K562 (cell line): ENCODE measurements around the gene PLSCR5. TPM values are rescaled to one million over a fixed set of nuclear protein-coding genes. Genes with fewer than 3 reads are reported as not detected.

Experiments
- ATAC-seq: fragments of 200-7000 bp; cut with Tn5 transposase; 3 replicates; pipeline ENCODE4 v1.9.1; 2020; ENCODE audit warnings: moderate library complexity
- BruUV-seq: library from RNA; stranded (reverse); fragments of 400-500 nt; replicated peaks from 2 replicates; lab custom pipeline; 2021; lab: Mats Ljungman, UMichigan
- CTCF ChIA-PET: fragments of 300-600 bp; formaldehyde crosslinking; extraction: SDS; loops from one replicate; lab custom pipeline; 2021; ENCODE audit warnings: low intra/inter-chr PET ratio; lab: Yijun Ruan, JAX
- POLR2A ChIA-PET: fragments of 300-600, 350-650 bp; sonication (Branson Sonifier 250); formaldehyde crosslinking; extraction: SDS; loops from one replicate; lab custom pipeline; 2021; ENCODE audit warnings: antibody characterized with exemption, inconsistent platforms; lab: Yijun Ruan, JAX
- DNase-seq, 4 experiments: peaks; one replicate each; pipeline versions ENCODE4 v3.0.0 to v3.0.0-alpha.2; 2011 to 2018; ENCODE audit warnings: low spot score in 3 of 4, mixed read lengths in 3 of 4; ENCODE audit errors: extremely low read depth in 1 of 4
- FAIRE-seq: peaks from 2 replicates; lab custom pipeline; 2011; peaks lifted over from hg19 to GRCh38; lab: Jason Lieb, UNC
- H2AFZ ChIP-seq: 2 replicates; pipeline ENCODE4 v1.6.0; 2011; ENCODE audit warnings: low read depth, low read length, control low read depth, inconsistent platforms
- H3K27ac ChIP-seq: fragments of 200-600 bp; 3 replicates; pipeline ENCODE4 v1.8.0; 2011; ENCODE audit warnings: low read depth, mild to moderate bottlenecking, control low read depth, inconsistent platforms, low read length, moderate library complexity, mixed read lengths; ENCODE audit errors: extremely low read depth
- H3K27me3 ChIP-seq, 2 experiments: fragments of 300-600 bp in 1 of 2; 2 replicates in 1 of 2; 3 replicates in 1 of 2; pipeline versions ENCODE4 v1.6.0 to v1.8.0; 2011; ENCODE audit warnings: inconsistent platforms in 2 of 2, low read length in 2 of 2, mild to moderate bottlenecking in 1 of 2, mixed read lengths in 1 of 2, moderate library complexity in 1 of 2; ENCODE audit not compliant: control insufficient read depth in 2 of 2, insufficient read depth in 2 of 2
- H3K36me3 ChIP-seq: fragments of 300-600 bp; 3 replicates; pipeline ENCODE4 v1.8.0; 2011; ENCODE audit warnings: mild to moderate bottlenecking, low read length, inconsistent platforms; ENCODE audit not compliant: control insufficient read depth, insufficient read depth
- H3K4me1 ChIP-seq, 2 experiments: fragments of 200-600 bp in 1 of 2; replicated peaks in 1 of 2; 2 replicates in 1 of 2; 3 replicates in 1 of 2; pipeline versions ENCODE4 v1.5.1 to v1.8.0; 2011; ENCODE audit warnings: inconsistent platforms in 2 of 2, low read length in 2 of 2, mild to moderate bottlenecking in 1 of 2, mixed read lengths in 1 of 2, moderate library complexity in 1 of 2; ENCODE audit not compliant: control insufficient read depth in 2 of 2, insufficient read depth in 2 of 2
- H3K4me2 ChIP-seq: 2 replicates; pipeline ENCODE4 v1.6.1; 2011; ENCODE audit warnings: low read length, control low read depth, inconsistent platforms, mixed read lengths; ENCODE audit not compliant: insufficient read depth
- H3K4me3 ChIP-seq: fragments of 200-600 bp; sonication (generic), shearing (Covaris generic); 2 replicates; pipeline ENCODE4 v1.5.1; 2016; ENCODE audit warnings: control low read depth, inconsistent platforms
- H3K79me2 ChIP-seq: fragments of 200-600 bp; 3 replicates; pipeline ENCODE4 v1.8.0; 2011; ENCODE audit warnings: low read length, inconsistent platforms; ENCODE audit not compliant: control insufficient read depth, insufficient read depth
- H3K9ac ChIP-seq, 2 experiments: 2 replicates each; pipeline versions ENCODE4 v1.6.0 to v1.6.1; 2011; ENCODE audit warnings: low read depth in 2 of 2, low read length in 2 of 2, control low read depth in 1 of 2, inconsistent platforms in 1 of 2, mild to moderate bottlenecking in 1 of 2, mixed read lengths in 1 of 2; ENCODE audit not compliant: insufficient read depth in 1 of 2
- H3K9me1 ChIP-seq: one replicate; pipeline ENCODE4 v1.6.0; 2011; ENCODE audit warnings: inconsistent platforms, mild to moderate bottlenecking, low read length, moderate library complexity; ENCODE audit not compliant: control insufficient read depth, insufficient read depth
- H3K9me3 ChIP-seq: replicated peaks from 2 replicates; pipeline ENCODE4 v1.5.1; 2011; ENCODE audit warnings: low read depth, low read length, inconsistent platforms; ENCODE audit not compliant: control insufficient read depth, insufficient read depth
- H4K20me1 ChIP-seq: replicated peaks from 2 replicates; pipeline ENCODE4 v1.6.1; 2011; ENCODE audit warnings: low read length, inconsistent platforms, mixed read lengths; ENCODE audit not compliant: control insufficient read depth, insufficient read depth
- BCL6 ChIP-seq: fragments of 250-450 bp; sonication (Bioruptor Pico); IDR thresholded peaks from 2 replicates; pipeline ENCODE4 v1.4.0; 2020
- DIDO1 ChIP-seq: fragments of 450-650 bp; IDR thresholded peaks from 2 replicates; pipeline ENCODE4 v1.6.1; 2016; ENCODE audit warnings: low read depth, missing biosample characterization, missing genetic modification characterization
- GTF2A2 ChIP-seq: IDR thresholded peaks from 2 replicates; pipeline ENCODE4 v1.6.1; 2016; ENCODE audit warnings: mild to moderate bottlenecking, missing genetic modification characterization, missing compliant biosample characterization
- MXI1 ChIP-seq: IDR thresholded peaks from 2 replicates; pipeline ENCODE4 v1.6.1; 2011; ENCODE audit warnings: low read depth, mild to moderate bottlenecking, improper control_type of control experiment, low read length
- RAD21 ChIP-seq, 2 experiments: fragments of 250-450 bp in 1 of 2; fragments of 450-650 bp in 1 of 2; sonication (Bioruptor Pico) in 1 of 2; formaldehyde crosslinking in 1 of 2; IDR thresholded peaks in 1 of 2; conservative IDR thresholded peaks in 1 of 2; 2 replicates each; pipeline versions ENCODE4 v1.4.0 to v1.8.0; 2020 to 2022; ENCODE audit warnings: mild to moderate bottlenecking in 2 of 2, moderate library complexity in 1 of 2
- SIX5 ChIP-seq, 2 experiments: IDR thresholded peaks; 2 replicates each; pipeline ENCODE4 v1.6.1; 2011; ENCODE audit warnings: low read length in 2 of 2, borderline replicate concordance in 1 of 2, low read depth in 1 of 2, mild to moderate bottlenecking in 1 of 2, moderate library complexity in 1 of 2; ENCODE audit not compliant: insufficient read depth in 1 of 2
- SOX6 ChIP-seq: fragments of 450-650 bp; IDR thresholded peaks from 2 replicates; pipeline ENCODE4 v1.6.1; 2014; ENCODE audit warnings: mild to moderate bottlenecking
- SP2 ChIP-seq: IDR thresholded peaks from 2 replicates; pipeline ENCODE4 v1.6.1; 2011; ENCODE audit warnings: mild to moderate bottlenecking, low read depth, low read length, moderate library complexity; ENCODE audit not compliant: poor library complexity, severe bottlenecking; ENCODE audit errors: extremely low read depth
- WGBS: fragments of 100-300 bp; shearing (Covaris generic); methylation state at CpG from one replicate; pipeline ENCODE4 v1.1.6; 2016; ENCODE audit warnings: low coverage, mixed read lengths; ENCODE audit not compliant: insufficient coverage; ENCODE audit errors: missing lambda C conversion rate; 5-methylcytosine and 5-hydroxymethylcytosine counted together
- in situ Hi-C: fragments of 300-500 bp; cut with MboI; formaldehyde crosslinking; loops from 4 replicates; pipeline ENCODE4 v1.15.0; 2018; ENCODE audit warnings: inconsistent platforms, mixed read lengths
- intact Hi-C: fragments of 100-400 bp; cut with micrococcal nuclease; formaldehyde crosslinking; loops from 2 replicates; pipeline ENCODE4 v1.14.2; 2022
- polyA plus RNA-seq, 8 experiments: library from polyadenylated mRNA; depleted of rRNA in 4 of 8; stranded (reverse) in 5 of 8; unstranded in 3 of 8; fragments of >200 nt; fragmentation: Nextera tagmentation in 2 of 8; fragmentation: Illumina TruSeq in 1 of 8; extraction: Ambion mirVana in 2 of 8; extraction: Trizol in 1 of 8; gene quantifications; 2 replicates each; pipeline versions ENCODE4 v1.2.1 to v1.2.3, GENCODE V29; 2011 to 2014; ENCODE audit warnings: inconsistent platforms in 1 of 8, missing spikeins in 1 of 8
- total RNA-seq, 7 experiments: library from RNA; depleted of rRNA in 6 of 7; stranded (reverse); fragments of >200 nt in 6 of 7; fragmentation: Illumina TruSeq in 2 of 7; extraction: Trizol in 2 of 7; gene quantifications; 2 replicates each; pipeline versions ENCODE4 v1.2.1 to v1.2.3, GENCODE V29; 2011 to 2021; ENCODE audit warnings: low replicate concordance in 1 of 7
- TF ChIP-seq, protein P1 (sequence below): sonication (generic); formaldehyde crosslinking; IDR thresholded peaks from 2 replicates; pipeline ENCODE4 v1.8.0; 2022; ENCODE audit warnings: mild to moderate bottlenecking, missing genetic modification reagents
- TF ChIP-seq, protein P2 (sequence below), 3 experiments: IDR thresholded peaks in 2 of 3; conservative IDR thresholded peaks in 1 of 3; 2 replicates each; pipeline ENCODE4 v1.5.1; 2011 to 2012; ENCODE audit warnings: low read length in 3 of 3, mild to moderate bottlenecking in 3 of 3, control low read depth in 2 of 3, improper control_type of control experiment in 1 of 3, inconsistent platforms in 1 of 3, low read depth in 1 of 3, mixed read lengths in 1 of 3, moderate library complexity in 1 of 3; ENCODE audit not compliant: insufficient read depth in 2 of 3

The PLSCR5 gene
- total and polyA plus RNA-seq, 9 of the 15 experiments (the other 6 are each of a cell fraction or from before 2014, with no cell fraction given), result not detected

DNA sequence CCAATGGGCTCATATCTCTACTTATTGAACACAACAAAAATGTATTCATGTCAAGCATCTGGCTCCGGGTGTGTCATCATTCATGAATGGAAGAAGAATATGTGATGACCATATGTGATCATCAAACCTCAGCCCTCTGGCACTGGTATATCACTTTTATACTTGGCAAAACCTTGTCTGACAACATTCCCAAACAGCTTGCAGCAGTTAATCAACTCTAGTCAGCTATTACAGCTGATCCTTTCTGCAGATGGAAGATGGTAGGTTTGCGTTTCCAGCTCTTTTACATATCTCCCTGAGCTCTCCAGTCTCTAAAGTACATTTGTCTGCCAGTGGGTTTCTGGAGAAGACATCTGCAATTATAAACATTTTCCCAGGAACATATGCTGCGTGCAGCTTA lies 6.6 kb downstream of the PLSCR5 start (continued):
- TF ChIP-seq SP2 (no peak), MXI1 (no peak), SIX5 (IDR thresholded peaks at IDR 0.05; ENCODE audit: borderline replicate concordance in 1 of 2, insufficient read depth in 1 of 2, low read depth in 1 of 2, low read length in 2 of 2) (no peak), GTF2A2 (tag) (no peak), BCL6 (CRISPR knock-in tag) (no peak)
- TF ChIP-seq, protein P1, sequence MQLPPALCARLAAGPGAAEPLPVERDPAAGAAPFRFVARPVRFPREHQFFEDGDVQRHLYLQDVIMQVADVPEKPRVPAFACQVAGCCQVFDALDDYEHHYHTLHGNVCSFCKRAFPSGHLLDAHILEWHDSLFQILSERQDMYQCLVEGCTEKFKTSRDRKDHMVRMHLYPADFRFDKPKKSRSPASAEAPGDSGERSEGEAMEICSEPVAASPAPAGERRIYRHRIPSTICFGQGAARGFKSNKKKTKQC (CRISPR knock-in tag), result no peak

GRCh38 chr3:146594843-146595482 lies 10.2 kb downstream of the PLSCR5 start:
- Histone ChIP-seq H3K79me2 (no peaks in the 10 kb centered on the region), H3K4me1 (no peaks in the 10 kb centered on the region), H3K27ac (no peak overlapping the region), H2AFZ (no peak overlapping the region), H3K4me3 (no peak overlapping the region), H4K20me1 (no peaks in the 10 kb centered on the region), H3K9me1 (no peaks in the 10 kb centered on the region), H3K36me3 (no peaks in the 10 kb centered on the region), H3K4me2 (no peak overlapping the region), H3K9me3 (no peaks in the 10 kb centered on the region), H3K9ac (no peak overlapping the region), H3K27me3 (no peaks in the 10 kb centered on the region)
- DNase-seq (peak in 2 of 4 experiments; percentile 5 to 16), FAIRE-seq (no peak), ATAC-seq (peak; percentile 69; the same call in 2 of the 3 replicates)
- 1% methylated on average over 7 of the region's 7 CpGs for WGBS
- BruUV-seq, result no TSS peak
- TF ChIP-seq SOX6 (no peak), RAD21 (CRISPR knock-in tag; conservative IDR thresholded peaks at IDR 0.05 in 1 of 2, IDR thresholded peaks at IDR 0.05 in 1 of 2) (peak; percentile 31 to 47; a peak in 3 of 4 replicates), DIDO1 (tag) (no peak)
- TF ChIP-seq, protein P2, sequence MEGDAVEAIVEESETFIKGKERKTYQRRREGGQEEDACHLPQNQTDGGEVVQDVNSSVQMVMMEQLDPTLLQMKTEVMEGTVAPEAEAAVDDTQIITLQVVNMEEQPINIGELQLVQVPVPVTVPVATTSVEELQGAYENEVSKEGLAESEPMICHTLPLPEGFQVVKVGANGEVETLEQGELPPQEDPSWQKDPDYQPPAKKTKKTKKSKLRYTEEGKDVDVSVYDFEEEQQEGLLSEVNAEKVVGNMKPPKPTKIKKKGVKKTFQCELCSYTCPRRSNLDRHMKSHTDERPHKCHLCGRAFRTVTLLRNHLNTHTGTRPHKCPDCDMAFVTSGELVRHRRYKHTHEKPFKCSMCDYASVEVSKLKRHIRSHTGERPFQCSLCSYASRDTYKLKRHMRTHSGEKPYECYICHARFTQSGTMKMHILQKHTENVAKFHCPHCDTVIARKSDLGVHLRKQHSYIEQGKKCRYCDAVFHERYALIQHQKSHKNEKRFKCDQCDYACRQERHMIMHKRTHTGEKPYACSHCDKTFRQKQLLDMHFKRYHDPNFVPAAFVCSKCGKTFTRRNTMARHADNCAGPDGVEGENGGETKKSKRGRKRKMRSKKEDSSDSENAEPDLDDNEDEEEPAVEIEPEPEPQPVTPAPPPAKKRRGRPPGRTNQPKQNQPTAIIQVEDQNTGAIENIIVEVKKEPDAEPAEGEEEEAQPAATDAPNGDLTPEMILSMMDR (IDR thresholded peaks at IDR 0.05 in 2 of 3, conservative IDR thresholded peaks at IDR 0.05 in 1 of 3; ENCODE audit: insufficient read depth in 2 of 3, low read depth in 1 of 3, low read length in 3 of 3), result peak in 2 of 3 experiments; percentile 10 to 47; a peak in 2 of 6 replicates
- intact Hi-C loops, result no loop called here
- POLR2A ChIA-PET, result no interaction called here
- in situ Hi-C loops, result loop anchor here (25.0 kb wide), 2 partner anchors 258 to 533 kb away; no protein-coding TSS in a partner anchor
- CTCF ChIA-PET, result interaction anchor here (0.6 kb wide), 1 partner anchor 246 kb away, joined by 3 read pairs; no protein-coding TSS in a partner anchor
